ENCODE measurements around the gene JMJD6.

DNA sequence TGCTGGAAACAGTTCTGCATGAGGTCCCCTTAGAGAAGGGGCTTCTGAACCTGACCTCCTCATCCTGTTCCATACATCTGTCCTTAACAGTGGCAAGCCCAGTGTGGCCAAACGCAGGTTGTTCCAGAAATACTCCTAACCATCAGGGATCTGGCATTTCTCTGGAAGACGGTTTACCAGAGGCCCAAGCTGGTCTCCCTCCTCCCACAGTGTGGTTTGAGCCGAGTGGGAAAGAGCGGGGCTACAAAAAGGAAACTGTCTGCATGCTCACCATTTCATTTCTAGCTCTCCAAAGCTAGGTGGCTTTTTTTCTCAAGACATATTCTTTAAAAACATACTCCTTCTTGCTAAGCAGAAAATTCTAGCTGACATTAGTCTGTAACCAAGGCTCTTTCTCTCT, 21.6 kb downstream of the JMJD6 start:
- no peak for TF ChIP-seq POLR2A (IDR thresholded peaks at IDR 0.05)
- TF ChIP-seq POLR2AphosphoS5 (IDR thresholded peaks at IDR 0.05), result no peak
